ENCODE measurements around the gene ZDBF2. TPM values are rescaled to one million over a fixed set of nuclear protein-coding genes. Genes with fewer than 3 reads are reported as not detected.

ZDBF2 gene
- polyA plus RNA-seq, 1 donor (not counting 4 experiments of a cell fraction or from before 2014, with no cell fraction given) = 4.1 TPM

GRCh38 chr2:206273905-206274304 is 558 bp upstream of the ZDBF2 start:
- Histone ChIP-seq H3K9me1 (ENCODE audit: control insufficient read depth, extremely low read depth, insufficient read depth, low read length) (no peaks in the 10 kb centered on the region), H3K4me1 (ENCODE audit: control insufficient read depth, extremely low read depth, insufficient read depth, low read length) (peaks cover 7% of the 10 kb centered on the region), H3K27ac (ENCODE audit: control insufficient read depth, insufficient read depth, low read length) (no peak overlapping the region), H4K20me1 (ENCODE audit: control insufficient read depth, extremely low read depth, insufficient read depth, low read length) (no peaks in the 10 kb centered on the region), H3K36me3 (ENCODE audit: control insufficient read depth in 2 of 2, extremely low read depth in 1 of 2, insufficient read depth in 2 of 2, low read length in 2 of 2) (no peaks in the 10 kb centered on the region), H3K9ac (ENCODE audit: control insufficient read depth, extremely low read depth, insufficient read depth, low read length) (peak overlapping the region; percentile 44), H3K4me3 (ENCODE audit: control insufficient read depth in 2 of 3, extremely low read depth in 1 of 3, insufficient read depth in 2 of 3, low read depth in 1 of 3, low read length in 3 of 3) (peak overlapping the region; percentile 67 to 73 (median 72)), H3K27me3 (ENCODE audit: control insufficient read depth, extremely low read depth, insufficient read depth, low read length) (peaks cover 31% of the 10 kb centered on the region), H2AFZ (ENCODE audit: control insufficient read depth, low read length) (peak overlapping the region; percentile 59), H3K9me3 (ENCODE audit: control insufficient read depth, low read depth, low read length) (no peaks in the 10 kb centered on the region), H3K4me2 (ENCODE audit: control insufficient read depth, extremely low read depth, insufficient read depth, low read depth, low read length) (peak overlapping the region; percentile 76), H3K79me2 (ENCODE audit: control insufficient read depth, insufficient read depth, low read length) (peaks cover 9% of the 10 kb centered on the region)
- FAIRE-seq (peak; percentile 56), DNase-seq (ENCODE audit: low read depth, low spot score) (no peak)
- dilution Hi-C loops (cut with MboI; ENCODE audit: extremely low pct_ligation_motif_present, low sequenced_read_pairs) = no loop called here
- no peak for TF ChIP-seq EZH2 (IDR thresholded peaks at IDR 0.05; ENCODE audit: low read length)
- no peak for TF ChIP-seq CTCF (optimal IDR thresholded peaks at IDR 0.05 in 1 of 3, IDR thresholded peaks at IDR 0.05 in 1 of 3, conservative IDR thresholded peaks at IDR 0.05 in 1 of 3; ENCODE audit: extremely low read depth in 1 of 3, insufficient read depth in 2 of 3, low read length in 3 of 3)

- Histone ChIP-seq H3K9me1 (ENCODE audit: control insufficient read depth, extremely low read depth, insufficient read depth, low read length) (no peaks in the 10 kb centered on the region), H3K9ac (ENCODE audit: control insufficient read depth, extremely low read depth, insufficient read depth, low read length) (peak overlapping the region; percentile 74), H3K79me2 (ENCODE audit: control insufficient read depth, insufficient read depth, low read length) (peaks cover 9% of the 10 kb centered on the region), H2AFZ (ENCODE audit: control insufficient read depth, low read length) (peak overlapping the region; percentile 70), H3K4me3 (ENCODE audit: control insufficient read depth in 2 of 3, extremely low read depth in 1 of 3, insufficient read depth in 2 of 3, low read depth in 1 of 3, low read length in 3 of 3) (peak overlapping the region; percentile 67 to 73 (median 72)), H3K36me3 (ENCODE audit: control insufficient read depth in 2 of 2, extremely low read depth in 1 of 2, insufficient read depth in 2 of 2, low read length in 2 of 2) (no peaks in the 10 kb centered on the region), H3K4me1 (ENCODE audit: control insufficient read depth, extremely low read depth, insufficient read depth, low read length) (peaks cover 7% of the 10 kb centered on the region), H3K4me2 (ENCODE audit: control insufficient read depth, extremely low read depth, insufficient read depth, low read depth, low read length) (peak overlapping the region; percentile 69), H3K27ac (ENCODE audit: control insufficient read depth, insufficient read depth, low read length) (peak overlapping the region; percentile 56), H3K9me3 (ENCODE audit: control insufficient read depth, low read depth, low read length) (no peaks in the 10 kb centered on the region), H4K20me1 (ENCODE audit: control insufficient read depth, extremely low read depth, insufficient read depth, low read length) (no peaks in the 10 kb centered on the region), H3K27me3 (ENCODE audit: control insufficient read depth, extremely low read depth, insufficient read depth, low read length) (peaks cover 27% of the 10 kb centered on the region)
- no peak for DNase-seq (ENCODE audit: low read depth, low spot score)
- FAIRE-seq = no peak
- dilution Hi-C loops (cut with MboI; ENCODE audit: extremely low pct_ligation_motif_present, low sequenced_read_pairs) = no loop called here
- TF ChIP-seq EZH2 (IDR thresholded peaks at IDR 0.05; ENCODE audit: low read length) = no peak
- no peak for TF ChIP-seq CTCF (optimal IDR thresholded peaks at IDR 0.05 in 1 of 3, IDR thresholded peaks at IDR 0.05 in 1 of 3, conservative IDR thresholded peaks at IDR 0.05 in 1 of 3; ENCODE audit: extremely low read depth in 1 of 3, insufficient read depth in 2 of 3, low read length in 3 of 3)
Measured at GRCh38 chr2:206275312-206276055, 1.0 kb downstream of the ZDBF2 start.

All from keratinocyte (primary cell).